ENCODE results near the gene ZNF420.
"Not testable (repeated sequence)": the region's sequence is repeated elsewhere in the genome, so short reads cannot be mapped to it uniquely, and the experiment has no call there.

Gene ZNF420

DNA sequence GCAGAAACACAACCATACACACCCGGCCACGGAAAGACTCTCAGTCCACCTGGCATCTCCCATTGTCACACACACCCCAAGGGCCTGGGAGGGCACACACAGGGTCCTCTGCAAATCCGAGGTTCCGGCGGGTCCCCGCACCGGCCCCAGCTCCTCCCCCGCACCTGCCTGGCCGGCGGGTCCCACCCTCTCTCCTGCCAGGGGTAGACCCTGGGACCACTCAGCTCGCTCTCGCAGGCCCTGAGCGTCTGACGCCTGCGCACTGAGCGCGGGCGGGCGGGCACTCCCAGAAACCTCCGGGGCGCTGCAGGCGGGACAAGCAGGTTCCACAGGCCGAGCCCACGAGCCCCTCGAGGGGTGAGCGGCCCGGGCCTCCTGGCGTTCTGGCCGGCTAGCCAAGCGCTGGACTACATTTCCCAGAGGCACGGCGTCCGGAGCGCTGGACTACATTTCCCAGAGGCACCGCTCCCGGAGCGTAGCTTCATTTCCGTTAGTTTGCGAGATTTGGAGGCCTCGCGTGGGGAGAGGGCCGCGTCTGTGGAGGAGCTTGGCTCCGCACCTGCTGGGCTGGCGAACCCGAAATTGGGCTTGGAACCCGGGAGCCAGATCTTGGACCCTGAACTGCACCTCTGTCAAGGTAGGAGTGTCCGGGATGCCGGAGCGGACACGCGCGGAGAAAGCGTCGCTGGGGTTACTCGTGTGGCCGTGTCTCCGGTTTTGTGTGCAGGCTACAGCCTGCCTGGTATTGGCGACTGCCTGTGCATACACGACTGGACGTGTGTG is at the start of gene ZNF420:
ZNF420 (plus strand) TSS at position 500 of the 783 bp plus-strand sequence. CDS start 10,686 bp downstream, outside the sequence.
- H3K4me3 ChIP-seq, result peak within 1 kb of the TSS; percentile 82
- in situ Hi-C loops (cut with MboI; ENCODE audit: low sequenced_read_pairs), result no loop called here
- H3K27me3 ChIP-seq (ENCODE audit: low read depth), result no peaks in the 10 kb centered on the region
- H3K36me3 ChIP-seq (replicated peaks), result 0 out of 2 replicates have a peak, but pooled peaks cover 3% of the 10 kb centered on the region
- peaks cover 6% of the 10 kb centered on the region; the same call in 1 of the 2 replicates for H3K4me1 ChIP-seq
- no peaks in the 10 kb centered on the region for H3K9me3 ChIP-seq
- peak; percentile 92 to 93 for DNase-seq (ENCODE audit: low spot score in 2 of 2)

- in situ Hi-C loops (cut with MboI; ENCODE audit: low sequenced_read_pairs), result no loop called here
- no peak for DNase-seq (ENCODE audit: low spot score in 2 of 2)
- H3K9me3 ChIP-seq, result no peaks in the 10 kb centered on the region
- H3K36me3 ChIP-seq (replicated peaks), result no peaks in the 10 kb centered on the region
- no peaks in the 10 kb centered on the region for H3K4me1 ChIP-seq
- H3K27me3 ChIP-seq (ENCODE audit: low read depth), result no peaks in the 10 kb centered on the region
- no peak overlapping the region for H3K4me3 ChIP-seq
These were observed 33.1 kb upstream of the ZNF420 start for GRCh38 chr19:37045140-37045539.

GRCh38 chr19:37055330-37055729 is 22.9 kb upstream of the ZNF420 start:
- H3K27me3 ChIP-seq (ENCODE audit: low read depth), result no peaks in the 10 kb centered on the region
- no peaks in the 10 kb centered on the region for H3K4me1 ChIP-seq
- H3K4me3 ChIP-seq, result no peak overlapping the region
- no peaks in the 10 kb centered on the region for H3K9me3 ChIP-seq
- H3K36me3 ChIP-seq (replicated peaks), result no peaks in the 10 kb centered on the region
- in situ Hi-C loops (cut with MboI; ENCODE audit: low sequenced_read_pairs), result no loop called here
- no peak for DNase-seq (ENCODE audit: low spot score in 2 of 2)

DNA sequence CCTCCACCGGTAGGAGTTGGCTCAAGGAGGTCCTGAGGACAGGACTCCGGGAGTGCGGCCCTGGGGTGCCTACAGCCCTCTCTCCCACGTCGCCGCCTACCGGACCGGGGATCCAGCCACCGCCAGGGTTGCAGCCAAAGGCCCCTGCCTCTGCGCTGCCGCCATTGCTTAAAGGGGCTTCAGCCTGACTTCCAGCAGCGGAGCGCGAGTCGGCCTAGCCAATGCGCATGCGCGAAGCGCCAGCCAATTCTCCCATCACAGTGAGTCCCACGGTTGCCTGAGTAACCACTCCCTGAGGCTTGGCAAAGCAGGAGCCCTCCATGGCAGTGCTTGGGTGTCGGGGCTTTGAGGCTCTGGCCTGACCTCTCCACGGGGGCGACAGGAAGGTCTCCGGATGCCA is 21.5 kb upstream of the ZNF420 start:
- no peaks in the 10 kb centered on the region for H3K36me3 ChIP-seq (replicated peaks)
- DNase-seq (ENCODE audit: low spot score in 2 of 2), result no peak
- H3K9me3 ChIP-seq, result no peaks in the 10 kb centered on the region
- no peak overlapping the region for H3K4me3 ChIP-seq
- no peaks in the 10 kb centered on the region for H3K27me3 ChIP-seq (ENCODE audit: low read depth)
- H3K4me1 ChIP-seq, result no peaks in the 10 kb centered on the region
- in situ Hi-C loops (cut with MboI; ENCODE audit: low sequenced_read_pairs), result no loop called here

- no peaks in the 10 kb centered on the region for H3K9me3 ChIP-seq
- in situ Hi-C loops (cut with MboI; ENCODE audit: low sequenced_read_pairs), result no loop called here
These were observed 19.1 kb upstream of the ZNF420 start for GRCh38 chr19:37059142-37059541.

GRCh38 chr19:37064886-37065285 is 13.3 kb upstream of the ZNF420 start:
- H3K36me3 ChIP-seq (replicated peaks); H3K4me3 ChIP-seq; in situ Hi-C loops (cut with MboI; ENCODE audit: low sequenced_read_pairs); H3K4me1 ChIP-seq; H3K27me3 ChIP-seq (ENCODE audit: low read depth); H3K9me3 ChIP-seq; DNase-seq (ENCODE audit: low spot score in 2 of 2): not testable (repeated sequence)

More at GRCh38 chr19:37059142-37059541, 19.1 kb upstream of the ZNF420 start:
- Histone ChIP-seq H3K4me1 (no peaks in the 10 kb centered on the region), H3K36me3 (replicated peaks) (no peaks in the 10 kb centered on the region), H3K27me3 (ENCODE audit: low read depth) (no peaks in the 10 kb centered on the region), H3K4me3 (no peak overlapping the region)
- DNase-seq (ENCODE audit: low spot score in 2 of 2), result no peak

DNA sequence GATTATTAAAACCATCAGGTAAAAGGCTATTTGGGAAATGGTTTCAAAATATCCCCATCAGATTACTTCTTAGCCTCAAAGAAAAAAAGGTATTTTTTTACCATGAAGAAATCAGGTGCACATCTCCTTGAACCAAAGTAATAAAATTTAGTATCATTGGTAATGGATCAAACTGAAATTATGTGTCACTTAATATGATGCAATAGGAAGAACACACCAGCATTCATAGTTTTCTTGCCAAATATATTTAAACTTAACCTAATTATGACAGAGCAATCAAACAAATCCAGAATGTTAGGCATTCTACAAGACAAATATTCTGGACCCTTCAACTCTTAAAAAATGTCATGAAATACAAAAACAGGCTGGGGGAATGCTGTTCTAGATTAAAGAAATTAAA is 4.1 kb upstream of the ZNF420 start:
- no peak for DNase-seq (ENCODE audit: low spot score in 2 of 2)
- H3K4me1 ChIP-seq, result peaks cover 5% of the 10 kb centered on the region; the same call in 1 of the 2 replicates
- in situ Hi-C loops (cut with MboI; ENCODE audit: low sequenced_read_pairs), result no loop called here
- H3K9me3 ChIP-seq, result no peaks in the 10 kb centered on the region
- H3K27me3 ChIP-seq (ENCODE audit: low read depth), result no peaks in the 10 kb centered on the region
- H3K36me3 ChIP-seq (replicated peaks), result no peaks in the 10 kb centered on the region
- no peak overlapping the region for H3K4me3 ChIP-seq

GRCh38 chr19:37074819-37075362 is 3.3 kb upstream of the ZNF420 start:
- no peak for DNase-seq (ENCODE audit: low spot score in 2 of 2)
- in situ Hi-C loops (cut with MboI; ENCODE audit: low sequenced_read_pairs), result no loop called here
- no peaks in the 10 kb centered on the region for H3K36me3 ChIP-seq (replicated peaks)
- no peak overlapping the region for H3K4me3 ChIP-seq
- H3K27me3 ChIP-seq (ENCODE audit: low read depth), result no peaks in the 10 kb centered on the region
- no peaks in the 10 kb centered on the region for H3K9me3 ChIP-seq
- H3K4me1 ChIP-seq, result peaks cover 6% of the 10 kb centered on the region; the same call in 1 of the 2 replicates

DNA sequence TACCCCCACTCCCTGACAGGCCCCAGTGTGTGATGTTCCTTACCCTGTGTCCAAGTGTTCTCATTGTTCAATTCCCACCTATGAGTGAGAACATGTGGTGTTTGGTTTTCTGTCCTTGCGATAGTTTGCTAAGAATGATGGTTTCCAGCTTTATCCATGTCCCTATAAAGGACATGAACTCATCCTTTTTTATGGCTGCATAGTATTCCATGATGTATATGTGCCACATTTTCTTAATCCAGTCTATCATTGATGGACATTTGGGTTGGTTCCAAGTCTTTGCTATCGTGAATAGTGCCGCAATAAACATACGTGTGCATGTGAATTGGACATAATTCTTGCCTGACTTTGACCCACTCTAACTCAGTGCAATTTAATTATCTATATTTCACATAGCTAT is 1.7 kb upstream of the ZNF420 start:
- H3K4me1 ChIP-seq; H3K27me3 ChIP-seq (ENCODE audit: low read depth); in situ Hi-C loops (cut with MboI; ENCODE audit: low sequenced_read_pairs); DNase-seq (ENCODE audit: low spot score in 2 of 2); H3K4me3 ChIP-seq; H3K36me3 ChIP-seq (replicated peaks); H3K9me3 ChIP-seq: not testable (repeated sequence)

DNA sequence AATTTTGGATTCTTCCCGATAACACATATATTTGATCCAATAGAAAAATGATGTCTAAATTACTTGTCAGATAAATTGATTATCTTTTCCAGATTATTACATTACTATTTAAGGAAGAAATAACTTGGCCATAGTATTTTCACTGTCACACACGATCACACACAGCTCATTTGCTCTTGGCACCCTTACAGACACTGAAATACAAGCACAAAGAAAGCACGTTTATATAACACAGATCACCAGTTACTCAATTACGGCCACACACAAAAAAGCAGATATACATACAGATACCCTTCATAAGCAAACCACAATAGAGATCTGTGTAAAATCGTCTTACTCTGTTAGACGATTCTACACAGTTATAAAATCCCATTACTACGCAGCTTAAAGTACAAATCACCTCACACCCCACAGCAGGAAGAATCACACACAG is 716 bp upstream of the ZNF420 start:
- 0 out of 2 replicates have a peak, but pooled peaks cover 3% of the 10 kb centered on the region for H3K36me3 ChIP-seq (replicated peaks)
- H3K9me3 ChIP-seq, result no peaks in the 10 kb centered on the region
- H3K4me3 ChIP-seq, result peak overlapping the region; percentile 82
- in situ Hi-C loops (cut with MboI; ENCODE audit: low sequenced_read_pairs), result no loop called here
- DNase-seq (ENCODE audit: low spot score in 2 of 2), result no peak
- peaks cover 6% of the 10 kb centered on the region; the same call in 1 of the 2 replicates for H3K4me1 ChIP-seq
- H3K27me3 ChIP-seq (ENCODE audit: low read depth), result no peaks in the 10 kb centered on the region

DNA sequence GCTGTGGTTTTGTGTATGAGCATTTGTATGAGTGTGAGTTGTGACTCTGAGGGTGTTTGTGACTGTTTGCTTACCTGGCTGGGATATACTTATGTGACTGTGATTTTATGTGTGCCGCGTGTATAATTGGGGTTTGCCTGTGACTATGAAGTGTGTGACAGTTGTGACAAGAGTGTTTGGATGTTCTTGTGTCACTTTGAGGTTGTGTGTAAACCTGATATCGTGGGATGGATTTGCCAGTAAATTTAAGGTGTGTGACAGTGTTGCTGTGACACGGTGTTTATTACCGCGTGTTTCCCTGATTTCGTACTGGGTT is 442 bp downstream of the ZNF420 start:
- 0 out of 2 replicates have a peak, but pooled peaks cover 3% of the 10 kb centered on the region for H3K36me3 ChIP-seq (replicated peaks)
- no peaks in the 10 kb centered on the region for H3K27me3 ChIP-seq (ENCODE audit: low read depth)
- H3K4me3 ChIP-seq, result peak overlapping the region; percentile 82
- H3K4me1 ChIP-seq, result peaks cover 6% of the 10 kb centered on the region; the same call in 1 of the 2 replicates
- no peaks in the 10 kb centered on the region for H3K9me3 ChIP-seq
- in situ Hi-C loops (cut with MboI; ENCODE audit: low sequenced_read_pairs), result no loop called here
- DNase-seq (ENCODE audit: low spot score in 2 of 2), result no peak

- DNase-seq (ENCODE audit: low spot score in 2 of 2), result no peak
- 0 out of 2 replicates have a peak, but pooled peaks cover 3% of the 10 kb centered on the region for H3K36me3 ChIP-seq (replicated peaks)
- peaks cover 6% of the 10 kb centered on the region; the same call in 1 of the 2 replicates for H3K4me1 ChIP-seq
- in situ Hi-C loops (cut with MboI; ENCODE audit: low sequenced_read_pairs), result no loop called here
- H3K9me3 ChIP-seq, result no peaks in the 10 kb centered on the region
- H3K27me3 ChIP-seq (ENCODE audit: low read depth), result no peaks in the 10 kb centered on the region
- H3K4me3 ChIP-seq, result peak overlapping the region; percentile 82
These were observed 1.0 kb downstream of the ZNF420 start for GRCh38 chr19:37079238-37079637.

DNA sequence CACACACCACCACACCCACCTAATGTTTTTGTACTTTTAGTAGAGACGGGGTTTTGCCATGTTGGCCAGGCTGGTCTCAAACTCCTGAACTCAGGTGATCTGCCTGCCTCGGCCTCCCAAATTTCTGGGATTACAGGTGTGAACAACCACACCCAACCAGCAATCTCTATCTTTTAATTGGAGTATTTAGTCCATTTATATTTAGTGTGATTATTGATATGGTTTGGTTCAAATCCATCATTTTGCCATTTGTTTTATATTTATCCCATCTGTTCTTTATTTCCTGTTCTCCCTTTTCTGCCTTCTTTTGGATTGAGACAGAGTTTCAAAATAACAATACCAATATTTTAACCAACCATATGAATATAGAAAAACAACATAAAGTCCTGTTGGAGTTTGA is 4.1 kb downstream of the ZNF420 start:
- DNase-seq (ENCODE audit: low spot score in 2 of 2), result no peak
- 0 out of 2 replicates have a peak, but pooled peaks cover 2% of the 10 kb centered on the region for H3K9me3 ChIP-seq
- no peaks in the 10 kb centered on the region for H3K27me3 ChIP-seq (ENCODE audit: low read depth)
- peaks cover 5% of the 10 kb centered on the region; the same call in 1 of the 2 replicates for H3K4me1 ChIP-seq
- in situ Hi-C loops (cut with MboI; ENCODE audit: low sequenced_read_pairs), result no loop called here
- H3K4me3 ChIP-seq, result no peak overlapping the region
- H3K36me3 ChIP-seq (replicated peaks), result peaks cover 3% of the 10 kb centered on the region; the same call in 1 of the 2 replicates

DNA sequence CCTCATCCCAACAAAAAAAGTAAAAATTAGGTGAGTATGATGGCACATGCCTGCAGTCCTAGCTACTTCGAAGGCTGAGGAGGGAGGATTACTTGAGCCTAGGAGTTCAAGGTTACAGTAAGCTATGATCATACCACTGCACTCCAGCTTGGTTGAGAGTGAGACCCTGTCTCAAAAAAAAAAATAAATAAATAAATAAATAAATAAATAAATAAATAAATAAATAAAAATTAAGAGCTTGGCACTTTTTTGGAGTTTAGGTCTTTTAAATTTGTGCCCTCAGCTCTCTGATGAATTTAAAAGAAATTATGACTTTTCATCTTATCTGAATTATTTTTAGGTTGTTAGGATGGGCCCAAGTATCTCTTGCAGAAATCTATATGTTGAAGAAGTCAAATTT is 8.9 kb downstream of the ZNF420 start:
- in situ Hi-C loops (cut with MboI; ENCODE audit: low sequenced_read_pairs), result no loop called here
- H3K9me3 ChIP-seq, result peaks cover 2% of the 10 kb centered on the region; the same call in 1 of the 2 replicates
- H3K4me1 ChIP-seq, result no peaks in the 10 kb centered on the region
- H3K36me3 ChIP-seq (replicated peaks), result peaks cover 10% of the 10 kb centered on the region
- no peak overlapping the region for H3K4me3 ChIP-seq
- DNase-seq (ENCODE audit: low spot score in 2 of 2), result no peak
- H3K27me3 ChIP-seq (ENCODE audit: low read depth), result no peaks in the 10 kb centered on the region

Data from HAP-1 (cell line).